Measurements from ENCODE around the gene PGAM1.

PGAM1 gene

GRCh38 chr10:97425964-97426775 is at the start of gene PGAM1:
PGAM1 (plus strand) TSS chr10:97426191; CDS start chr10:97426308, 117 bp downstream.
- Histone ChIP-seq H3K4me1 (ENCODE audit: control insufficient read depth, insufficient read depth, low read length) (peaks cover 10% of the 10 kb centered on the region), H3K27ac (ENCODE audit: low read depth, low read length) (peak within 1 kb of the TSS; percentile 94), H3K36me3 (ENCODE audit: control insufficient read depth, insufficient read depth, low read length) (peaks cover 40% of the 10 kb centered on the region), H3K4me3 (ENCODE audit: low read depth, low read length) (peak within 1 kb of the TSS; percentile 97), H3K9me3 (ENCODE audit: control insufficient read depth, insufficient read depth, low read length) (no peaks in the 10 kb centered on the region), H3K27me3 (ENCODE audit: control insufficient read depth, insufficient read depth, low read length) (no peaks in the 10 kb centered on the region), H3K9ac (ENCODE audit: low read depth, low read length) (peak within 1 kb of the TSS; percentile 94)

- H3K27ac ChIP-seq (ENCODE audit: low read depth, low read length): no peak overlapping the region
- peaks cover 93% of the 10 kb centered on the region for H3K36me3 ChIP-seq (ENCODE audit: control insufficient read depth, insufficient read depth, low read length)
- H3K4me1 ChIP-seq (ENCODE audit: control insufficient read depth, insufficient read depth, low read length): no peaks in the 10 kb centered on the region
- H3K9me3 ChIP-seq (ENCODE audit: control insufficient read depth, insufficient read depth, low read length): no peaks in the 10 kb centered on the region
- no peak overlapping the region for H3K9ac ChIP-seq (ENCODE audit: low read depth, low read length)
- H3K4me3 ChIP-seq (ENCODE audit: low read depth, low read length): no peak overlapping the region
- H3K27me3 ChIP-seq (ENCODE audit: control insufficient read depth, insufficient read depth, low read length): no peaks in the 10 kb centered on the region
Measured at GRCh38 chr10:97376413-97376812, 49.6 kb upstream of the PGAM1 start.

- Histone ChIP-seq H3K27ac (ENCODE audit: low read depth, low read length) (no peak overlapping the region), H3K9ac (ENCODE audit: low read depth, low read length) (no peak overlapping the region), H3K36me3 (ENCODE audit: control insufficient read depth, insufficient read depth, low read length) (peaks cover 91% of the 10 kb centered on the region), H3K9me3 (ENCODE audit: control insufficient read depth, insufficient read depth, low read length) (no peaks in the 10 kb centered on the region), H3K27me3 (ENCODE audit: control insufficient read depth, insufficient read depth, low read length) (no peaks in the 10 kb centered on the region), H3K4me1 (ENCODE audit: control insufficient read depth, insufficient read depth, low read length) (no peaks in the 10 kb centered on the region), H3K4me3 (ENCODE audit: low read depth, low read length) (no peak overlapping the region)
Measured at GRCh38 chr10:97378933-97379921, 46.8 kb upstream of the PGAM1 start.

GRCh38 chr10:97380516-97380915 is 45.5 kb upstream of the PGAM1 start:
- Histone ChIP-seq H3K9me3 (ENCODE audit: control insufficient read depth, insufficient read depth, low read length) (no peaks in the 10 kb centered on the region), H3K27ac (ENCODE audit: low read depth, low read length) (no peak overlapping the region), H3K4me3 (ENCODE audit: low read depth, low read length) (no peak overlapping the region), H3K27me3 (ENCODE audit: control insufficient read depth, insufficient read depth, low read length) (no peaks in the 10 kb centered on the region), H3K36me3 (ENCODE audit: control insufficient read depth, insufficient read depth, low read length) (peaks cover 91% of the 10 kb centered on the region), H3K4me1 (ENCODE audit: control insufficient read depth, insufficient read depth, low read length) (no peaks in the 10 kb centered on the region), H3K9ac (ENCODE audit: low read depth, low read length) (no peak overlapping the region)

- Histone ChIP-seq H3K27ac (ENCODE audit: low read depth, low read length) (no peak overlapping the region), H3K9ac (ENCODE audit: low read depth, low read length) (no peak overlapping the region), H3K36me3 (ENCODE audit: control insufficient read depth, insufficient read depth, low read length) (peaks cover 93% of the 10 kb centered on the region), H3K9me3 (ENCODE audit: control insufficient read depth, insufficient read depth, low read length) (no peaks in the 10 kb centered on the region), H3K4me3 (ENCODE audit: low read depth, low read length) (no peak overlapping the region), H3K27me3 (ENCODE audit: control insufficient read depth, insufficient read depth, low read length) (no peaks in the 10 kb centered on the region), H3K4me1 (ENCODE audit: control insufficient read depth, insufficient read depth, low read length) (no peaks in the 10 kb centered on the region)
Measured at GRCh38 chr10:97381626-97382025, 44.4 kb upstream of the PGAM1 start.

GRCh38 chr10:97383159-97383558 is 42.8 kb upstream of the PGAM1 start:
- H3K27ac ChIP-seq (ENCODE audit: low read depth, low read length): no peak overlapping the region
- H3K27me3 ChIP-seq (ENCODE audit: control insufficient read depth, insufficient read depth, low read length): no peaks in the 10 kb centered on the region
- H3K9me3 ChIP-seq (ENCODE audit: control insufficient read depth, insufficient read depth, low read length): no peaks in the 10 kb centered on the region
- H3K9ac ChIP-seq (ENCODE audit: low read depth, low read length): no peak overlapping the region
- H3K36me3 ChIP-seq (ENCODE audit: control insufficient read depth, insufficient read depth, low read length): peaks cover 92% of the 10 kb centered on the region
- no peaks in the 10 kb centered on the region for H3K4me1 ChIP-seq (ENCODE audit: control insufficient read depth, insufficient read depth, low read length)
- no peak overlapping the region for H3K4me3 ChIP-seq (ENCODE audit: low read depth, low read length)

GRCh38 chr10:97384156-97384555 is 41.8 kb upstream of the PGAM1 start:
- H3K36me3 ChIP-seq (ENCODE audit: control insufficient read depth, insufficient read depth, low read length): peaks cover 93% of the 10 kb centered on the region

GRCh38 chr10:97384641-97385040 is 41.4 kb upstream of the PGAM1 start:
- no peaks in the 10 kb centered on the region for H3K4me1 ChIP-seq (ENCODE audit: control insufficient read depth, insufficient read depth, low read length)
- H3K27ac ChIP-seq (ENCODE audit: low read depth, low read length): no peak overlapping the region
- no peak overlapping the region for H3K9ac ChIP-seq (ENCODE audit: low read depth, low read length)
- H3K36me3 ChIP-seq (ENCODE audit: control insufficient read depth, insufficient read depth, low read length): peaks cover 93% of the 10 kb centered on the region
- no peaks in the 10 kb centered on the region for H3K27me3 ChIP-seq (ENCODE audit: control insufficient read depth, insufficient read depth, low read length)
- no peak overlapping the region for H3K4me3 ChIP-seq (ENCODE audit: low read depth, low read length)
- H3K9me3 ChIP-seq (ENCODE audit: control insufficient read depth, insufficient read depth, low read length): no peaks in the 10 kb centered on the region

More at GRCh38 chr10:97384156-97384555, 41.8 kb upstream of the PGAM1 start:
- Histone ChIP-seq H3K4me1 (ENCODE audit: control insufficient read depth, insufficient read depth, low read length) (no peaks in the 10 kb centered on the region), H3K4me3 (ENCODE audit: low read depth, low read length) (no peak overlapping the region), H3K9ac (ENCODE audit: low read depth, low read length) (no peak overlapping the region), H3K9me3 (ENCODE audit: control insufficient read depth, insufficient read depth, low read length) (no peaks in the 10 kb centered on the region), H3K27me3 (ENCODE audit: control insufficient read depth, insufficient read depth, low read length) (no peaks in the 10 kb centered on the region), H3K27ac (ENCODE audit: low read depth, low read length) (no peak overlapping the region)

- Histone ChIP-seq H3K27me3 (ENCODE audit: control insufficient read depth, insufficient read depth, low read length) (no peaks in the 10 kb centered on the region), H3K9ac (ENCODE audit: low read depth, low read length) (no peak overlapping the region), H3K4me3 (ENCODE audit: low read depth, low read length) (no peak overlapping the region), H3K4me1 (ENCODE audit: control insufficient read depth, insufficient read depth, low read length) (no peaks in the 10 kb centered on the region), H3K9me3 (ENCODE audit: control insufficient read depth, insufficient read depth, low read length) (no peaks in the 10 kb centered on the region), H3K27ac (ENCODE audit: low read depth, low read length) (no peak overlapping the region), H3K36me3 (ENCODE audit: control insufficient read depth, insufficient read depth, low read length) (peaks cover 93% of the 10 kb centered on the region)
Measured at GRCh38 chr10:97385565-97385964, 40.4 kb upstream of the PGAM1 start.

- Histone ChIP-seq H3K9ac (ENCODE audit: low read depth, low read length) (no peak overlapping the region), H3K4me1 (ENCODE audit: control insufficient read depth, insufficient read depth, low read length) (no peaks in the 10 kb centered on the region), H3K27me3 (ENCODE audit: control insufficient read depth, insufficient read depth, low read length) (no peaks in the 10 kb centered on the region), H3K36me3 (ENCODE audit: control insufficient read depth, insufficient read depth, low read length) (peaks cover 89% of the 10 kb centered on the region), H3K4me3 (ENCODE audit: low read depth, low read length) (no peak overlapping the region), H3K9me3 (ENCODE audit: control insufficient read depth, insufficient read depth, low read length) (no peaks in the 10 kb centered on the region), H3K27ac (ENCODE audit: low read depth, low read length) (no peak overlapping the region)
Measured at GRCh38 chr10:97388152-97388551, 37.8 kb upstream of the PGAM1 start.

- Histone ChIP-seq H3K4me3 (ENCODE audit: low read depth, low read length) (no peak overlapping the region), H3K9me3 (ENCODE audit: control insufficient read depth, insufficient read depth, low read length) (no peaks in the 10 kb centered on the region), H3K27ac (ENCODE audit: low read depth, low read length) (no peak overlapping the region), H3K27me3 (ENCODE audit: control insufficient read depth, insufficient read depth, low read length) (no peaks in the 10 kb centered on the region), H3K9ac (ENCODE audit: low read depth, low read length) (no peak overlapping the region), H3K36me3 (ENCODE audit: control insufficient read depth, insufficient read depth, low read length) (peaks cover 88% of the 10 kb centered on the region), H3K4me1 (ENCODE audit: control insufficient read depth, insufficient read depth, low read length) (no peaks in the 10 kb centered on the region)
Measured at GRCh38 chr10:97390091-97390490, 35.9 kb upstream of the PGAM1 start.
